Activated CD8-positive, alpha-beta memory T cell treated with anti-CD3 and anti-CD28 coated beads for 36 hours (primary cell): Measurements from ENCODE around the gene ADAMTS14. TPM values are rescaled to one million over a fixed set of nuclear protein-coding genes. Genes with fewer than 3 reads are reported as not detected.

ENCODE experiments used
- total RNA-seq, 2 experiments: library from RNA; stranded (reverse); gene quantifications; one replicate each; pipeline ENCODE4 v1.2.3, GENCODE V29; 2021

ADAMTS14 gene
- total RNA-seq, 2 experiments from 2014 or later: 0.04 TPM; not detected in 1

Other genes starting within 250 kb of the ADAMTS14 start
- gene NODAL, start 230.8 kb upstream of the ADAMTS14 start, total RNA-seq: not detected
- gene PALD1, start 193.7 kb upstream of the ADAMTS14 start, total RNA-seq: under 1 TPM; 0.46 to 0.55 TPM
- 100 to 1,000 TPM; 142 to 149 TPM for gene PRF1, start 69.8 kb upstream of the ADAMTS14 start, total RNA-seq
- not detected for gene TBATA, start 112.9 kb downstream of the ADAMTS14 start, total RNA-seq
- 10 to 100 TPM; 51.4 to 56.5 TPM for gene SGPL1, start 143.4 kb downstream of the ADAMTS14 start, total RNA-seq
- 10 to 100 TPM; 51.6 to 59.5 TPM for gene PCBD1, start 216.1 kb downstream of the ADAMTS14 start, total RNA-seq